HG02798 (cell line): ENCODE measurements around the gene NEK10.
"Not testable (repeated sequence)": the region's sequence is repeated elsewhere in the genome, so short reads cannot be mapped to it uniquely, and the experiment has no call there.

Experiments
- ATAC-seq: cut with Tn5 transposase; IDR thresholded peaks from one replicate; pipeline ENCODE4 v1.9.1; 2021; ENCODE audit warnings: mild to moderate bottlenecking; ENCODE audit not compliant: unreplicated experiment, poor library complexity

NEK10 gene

DNA sequence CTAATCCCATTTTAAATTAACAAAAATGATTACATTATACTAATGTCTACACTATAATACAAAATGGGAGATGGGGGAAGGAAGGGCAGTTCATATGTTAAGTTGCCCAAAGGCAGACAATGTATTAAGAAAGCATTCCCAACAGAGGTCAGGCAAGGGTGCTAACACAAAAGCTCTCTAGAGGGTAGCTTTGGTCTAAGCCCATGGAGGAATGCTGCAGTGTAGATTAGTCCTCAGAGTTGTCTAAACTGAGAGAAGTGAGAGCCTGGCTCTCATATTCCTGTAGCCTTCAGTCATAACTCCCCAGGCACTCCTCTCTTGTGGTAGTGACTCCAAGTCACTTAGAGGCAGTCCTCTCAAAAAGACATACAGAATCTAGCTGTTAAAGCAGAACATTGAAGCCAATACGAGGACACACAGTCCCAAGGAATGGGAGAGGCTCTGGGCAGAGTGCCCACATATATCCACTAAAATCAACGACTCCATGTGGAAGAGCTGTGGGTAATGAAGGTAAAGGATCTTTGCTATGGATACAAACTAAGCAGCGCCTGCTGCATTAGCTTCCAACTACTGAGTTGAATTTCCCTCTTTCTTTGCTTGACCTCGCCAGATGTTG, 14.5 kb downstream of the NEK10 start:
- no peak for ATAC-seq

DNA sequence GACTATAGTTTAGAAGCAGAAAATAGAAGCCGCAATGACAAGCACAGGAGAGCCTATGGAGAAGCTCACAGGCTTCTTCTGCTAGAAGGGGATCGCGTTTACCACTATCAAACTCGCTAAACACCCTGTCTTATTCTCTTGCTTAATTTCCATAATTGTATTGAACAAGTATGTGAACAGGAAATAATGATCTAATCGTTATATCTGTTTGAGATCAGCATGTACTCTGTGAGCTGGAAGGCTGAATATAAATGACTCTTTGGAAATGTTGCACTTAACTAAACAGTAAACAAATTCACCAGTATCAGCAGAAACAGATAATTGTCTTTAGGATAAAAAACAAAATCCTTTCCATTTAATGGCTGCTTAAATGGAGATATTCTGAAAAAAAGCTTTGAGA, 15.0 kb downstream of the NEK10 start:
- no peak for ATAC-seq

DNA sequence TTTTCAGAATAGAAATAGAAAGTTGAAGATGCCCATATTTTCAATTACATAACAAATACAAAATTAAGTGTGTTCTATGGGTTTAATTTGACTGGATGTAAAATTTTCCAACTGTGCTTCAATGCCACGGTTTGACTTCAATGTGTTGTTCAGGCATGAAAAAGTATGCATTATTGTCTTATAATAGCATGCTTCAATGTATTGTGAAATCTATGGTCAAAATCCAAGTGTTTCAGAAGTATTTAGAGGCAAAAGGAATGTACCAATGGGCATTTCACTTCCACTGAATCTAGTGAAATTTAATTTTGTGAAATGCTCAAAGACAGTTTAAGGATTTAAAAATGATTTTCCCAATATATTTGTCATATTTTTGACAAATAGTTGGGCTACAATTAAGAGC, 16.0 kb downstream of the NEK10 start:
- ATAC-seq, result no peak

DNA sequence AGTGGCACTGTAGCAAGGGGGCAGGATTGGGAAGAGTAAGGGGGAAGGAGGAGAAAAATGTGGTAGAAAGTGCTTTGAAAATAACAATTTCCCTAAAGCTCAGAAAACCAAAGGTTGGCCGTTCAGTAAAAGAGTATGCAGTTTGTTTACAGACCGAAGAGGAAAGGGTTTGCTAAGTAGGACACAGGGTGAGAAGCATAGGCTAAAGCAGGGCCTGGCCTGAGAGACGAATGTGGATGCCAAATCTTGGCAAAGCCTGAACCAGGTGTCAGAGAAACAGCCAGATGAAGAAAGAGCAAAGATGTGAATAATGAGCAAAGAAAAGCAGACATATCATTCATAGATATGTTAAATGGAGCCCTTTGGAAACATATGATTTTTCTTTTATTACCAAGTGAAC, 17.1 kb downstream of the NEK10 start:
- no peak for ATAC-seq

DNA sequence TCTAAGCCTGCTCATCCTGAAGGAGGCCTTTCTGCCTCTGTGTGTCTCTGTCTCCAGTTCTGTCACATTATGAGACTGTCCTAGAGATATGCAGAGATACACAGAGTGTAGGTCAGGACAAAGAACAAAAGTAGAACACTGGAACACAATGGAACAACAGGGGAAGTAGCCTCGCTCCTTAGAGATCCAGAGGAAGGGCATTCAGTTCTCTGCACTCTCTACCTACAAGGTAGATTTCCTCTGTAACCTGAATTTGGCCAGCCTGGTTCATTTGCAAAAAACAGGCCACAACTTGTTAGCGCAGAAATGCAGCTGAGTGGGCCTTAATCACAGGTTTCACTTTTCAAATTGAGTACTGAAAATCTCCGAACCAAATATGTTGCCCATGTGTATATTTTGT, 19.4 kb downstream of the NEK10 start:
- peak; percentile 95 for ATAC-seq

DNA sequence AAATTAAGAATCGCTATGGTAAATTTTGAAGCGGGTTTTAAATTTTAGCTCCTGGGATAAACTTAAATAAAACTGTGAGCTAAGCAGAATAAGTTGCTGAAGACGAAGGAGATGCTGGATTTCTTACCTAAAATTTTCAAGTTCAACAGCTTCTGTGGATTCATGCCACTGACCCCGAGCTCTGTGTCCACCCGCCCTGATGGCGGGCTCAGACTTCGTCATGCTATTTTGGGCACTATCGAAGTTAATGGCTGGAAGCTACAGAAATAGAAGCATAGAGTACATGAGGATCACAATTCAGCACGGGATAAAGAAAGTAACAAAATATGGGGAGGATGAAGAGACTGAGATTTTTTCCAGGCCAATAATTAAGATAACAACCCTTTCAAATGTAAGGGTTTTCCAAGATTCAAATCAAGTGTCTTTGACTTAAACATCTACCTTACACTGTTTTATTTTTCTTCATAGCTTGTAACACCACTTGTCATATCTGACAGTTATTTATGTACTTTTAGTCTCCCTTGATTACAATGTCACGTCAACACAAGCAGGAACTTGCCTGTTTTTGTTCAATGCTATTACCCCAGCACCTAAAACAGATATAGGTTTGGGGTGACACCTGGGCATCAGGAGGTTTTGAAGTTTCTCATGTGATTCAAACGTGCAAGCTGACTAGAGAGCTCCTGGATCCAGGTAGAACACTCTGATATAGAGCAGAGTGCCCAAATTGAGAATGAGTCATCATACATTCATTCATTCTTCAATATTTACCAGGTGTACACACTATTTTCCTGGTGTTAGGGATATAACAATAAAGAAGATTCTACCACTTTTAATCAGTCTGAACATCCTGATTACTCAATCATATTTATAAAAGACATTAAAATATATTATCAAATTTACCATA, 23.0 kb downstream of the NEK10 start:
- ATAC-seq, result no peak

DNA sequence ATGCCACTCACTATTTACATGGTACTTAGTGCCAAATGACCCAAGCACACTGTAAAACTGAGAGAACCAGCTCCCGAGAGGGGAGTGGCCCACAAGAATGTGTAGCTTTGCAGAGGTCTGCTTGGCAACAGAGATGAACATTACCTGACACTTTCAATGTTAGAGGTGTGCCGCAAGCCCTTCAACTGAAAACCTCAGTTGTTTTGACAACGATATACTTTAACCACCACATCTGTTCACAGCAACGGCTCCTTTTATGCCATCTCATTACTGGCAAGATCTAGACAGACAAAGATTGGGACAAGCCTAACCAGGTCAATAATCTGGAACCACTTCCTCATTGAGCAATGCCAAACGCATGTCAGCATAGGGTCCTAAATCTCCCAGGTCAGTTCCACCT, 23.7 kb downstream of the NEK10 start:
- ATAC-seq, result no peak

DNA sequence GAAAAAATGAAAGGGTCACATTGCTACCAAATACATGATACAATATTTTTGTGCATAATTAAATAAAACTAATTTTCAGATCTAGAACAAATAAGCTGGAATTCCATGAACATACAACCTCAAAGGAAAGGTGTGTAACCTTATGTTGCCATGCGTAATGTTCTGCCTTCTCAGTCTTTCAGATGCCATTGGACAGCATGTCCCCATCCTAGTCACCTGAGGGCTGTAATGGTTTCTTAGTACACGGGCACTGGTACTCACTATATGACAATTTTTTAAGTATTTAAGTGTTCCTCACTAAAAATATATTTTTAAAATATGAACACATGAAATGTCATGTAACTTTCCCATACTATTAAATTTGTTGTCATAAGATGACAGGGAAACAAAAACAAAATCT, 24.1 kb downstream of the NEK10 start:
- ATAC-seq, result no peak

DNA sequence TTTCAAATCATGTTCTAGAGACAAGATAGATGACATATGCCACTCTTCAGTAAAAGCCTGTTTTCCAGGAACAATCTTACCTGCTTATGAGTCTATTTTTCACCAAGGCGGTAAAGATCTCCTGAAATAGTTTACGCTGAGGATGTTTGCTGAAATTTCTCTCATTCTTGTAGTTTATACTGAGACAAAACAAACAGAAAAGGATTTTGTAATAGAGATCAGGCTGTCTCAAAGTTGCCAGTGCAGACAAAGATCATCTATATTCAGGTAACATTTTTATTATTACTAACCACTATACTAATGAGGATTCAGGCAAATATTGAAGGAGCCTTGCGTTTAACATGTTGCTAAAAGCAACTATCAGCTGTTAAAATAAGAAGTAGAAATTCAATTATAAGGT, 25.0 kb downstream of the NEK10 start:
- ATAC-seq, result no peak

DNA sequence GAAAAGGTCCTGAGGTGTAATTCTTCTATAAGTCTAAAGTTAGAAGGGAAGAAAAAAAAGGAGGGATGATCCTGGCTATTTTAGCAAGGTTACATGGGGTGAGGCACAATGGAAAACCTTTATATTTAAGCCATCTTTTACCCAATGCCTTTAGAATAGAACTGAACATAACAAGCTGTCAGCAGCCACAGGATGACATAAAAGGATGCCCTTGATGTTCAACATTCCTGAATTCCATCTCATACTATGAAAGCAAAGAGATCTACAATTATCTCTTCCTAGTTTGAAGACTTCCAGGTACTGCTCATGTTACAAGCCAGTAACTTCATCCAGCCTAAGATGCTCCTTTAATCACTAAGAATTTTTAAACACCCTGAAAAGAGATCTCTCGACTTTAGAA, 26.9 kb downstream of the NEK10 start:
- no peak for ATAC-seq

DNA sequence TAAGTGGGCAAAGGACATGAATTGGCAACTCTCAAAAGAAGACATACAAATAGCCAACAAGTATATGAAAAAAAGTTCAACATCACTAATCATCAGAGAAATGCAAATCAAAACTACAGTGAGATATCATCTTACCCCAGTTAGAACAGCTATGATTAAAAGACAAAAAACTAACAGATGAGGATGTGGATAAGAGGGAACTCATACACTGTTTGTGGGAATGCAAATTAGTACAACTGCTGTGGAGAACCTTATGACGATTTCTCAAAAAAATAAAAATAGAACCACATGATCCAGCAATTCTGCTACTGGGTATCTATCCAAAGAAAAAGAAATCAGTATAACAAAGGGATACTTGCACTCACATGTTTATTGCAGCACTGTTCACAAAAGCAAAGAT, 28.6 kb downstream of the NEK10 start:
- ATAC-seq, result peak; percentile 77

DNA sequence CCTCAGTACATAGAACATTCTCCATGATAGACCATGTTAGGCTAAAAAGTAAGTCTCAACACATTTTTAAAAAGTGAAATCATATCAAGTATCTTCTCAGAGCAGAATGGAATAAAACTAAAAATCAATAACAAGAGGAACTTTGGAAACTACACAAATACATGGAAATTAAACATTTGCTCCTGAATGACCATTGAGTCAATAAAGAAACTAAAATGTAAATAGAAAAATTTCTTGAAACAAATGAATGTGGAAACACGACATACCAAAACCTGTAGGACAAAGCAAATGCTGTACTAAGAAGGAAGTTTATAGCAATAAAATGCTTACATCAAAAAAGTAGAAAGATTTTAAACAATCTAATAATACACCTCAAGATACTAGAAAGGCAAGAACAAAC, 33.6 kb downstream of the NEK10 start:
- ATAC-seq, result no peak

DNA sequence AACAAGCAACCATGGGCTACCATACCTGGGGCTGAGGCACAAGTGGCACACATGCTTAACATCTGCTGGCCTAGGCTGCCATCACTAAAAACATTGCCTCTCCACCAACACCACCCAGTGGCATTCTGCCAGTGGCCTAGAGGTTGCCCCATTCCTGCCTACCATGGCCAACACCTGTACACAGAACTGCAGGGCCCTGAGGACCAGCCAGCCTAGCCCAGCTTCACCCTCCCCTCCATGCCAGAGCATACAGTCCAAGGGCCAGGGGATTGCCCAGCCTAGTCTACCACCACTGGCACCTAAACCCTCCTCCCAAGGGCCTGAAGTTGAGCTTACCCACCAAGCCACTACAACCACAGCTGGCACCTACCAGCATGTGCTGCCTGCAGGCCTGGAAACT, 35.3 kb downstream of the NEK10 start:
- ATAC-seq, result no peak

DNA sequence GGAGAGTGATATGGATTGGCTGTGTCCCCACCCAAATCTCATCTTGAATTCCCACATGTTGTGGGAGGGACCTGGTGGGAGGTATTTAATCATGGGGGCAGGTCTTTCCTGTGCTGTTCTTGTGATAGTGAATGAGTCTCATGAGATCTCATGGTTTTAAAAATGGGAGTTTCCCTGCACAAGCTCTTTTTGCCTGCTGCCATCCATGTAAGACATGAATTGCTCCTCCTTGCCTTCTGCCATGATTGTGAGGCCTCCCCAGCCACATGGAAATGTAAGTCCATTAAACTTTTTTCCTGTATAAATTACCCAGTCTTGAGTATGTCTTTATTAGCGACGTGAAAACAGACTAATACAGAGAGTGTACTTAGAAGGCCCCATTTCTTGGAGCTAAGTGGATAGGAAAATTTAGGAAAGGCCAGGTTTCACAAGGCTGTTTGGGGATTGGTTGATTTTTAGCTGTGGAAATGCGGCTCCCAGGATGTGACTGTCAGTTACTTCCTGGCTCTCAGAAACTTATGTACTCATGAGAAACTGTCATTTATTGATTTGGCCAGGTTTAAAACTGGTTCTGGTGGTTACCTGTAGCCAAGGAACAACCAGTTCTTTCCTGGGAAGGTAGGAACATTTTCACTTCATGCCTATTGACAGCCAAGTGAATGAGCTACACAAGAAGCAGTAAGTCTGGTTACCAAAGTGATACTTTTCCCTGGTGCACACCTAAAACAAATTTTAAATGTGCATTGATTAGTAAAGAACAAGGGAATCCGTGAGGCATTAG, 40.0 kb downstream of the NEK10 start:
- not testable (repeated sequence) for ATAC-seq

DNA sequence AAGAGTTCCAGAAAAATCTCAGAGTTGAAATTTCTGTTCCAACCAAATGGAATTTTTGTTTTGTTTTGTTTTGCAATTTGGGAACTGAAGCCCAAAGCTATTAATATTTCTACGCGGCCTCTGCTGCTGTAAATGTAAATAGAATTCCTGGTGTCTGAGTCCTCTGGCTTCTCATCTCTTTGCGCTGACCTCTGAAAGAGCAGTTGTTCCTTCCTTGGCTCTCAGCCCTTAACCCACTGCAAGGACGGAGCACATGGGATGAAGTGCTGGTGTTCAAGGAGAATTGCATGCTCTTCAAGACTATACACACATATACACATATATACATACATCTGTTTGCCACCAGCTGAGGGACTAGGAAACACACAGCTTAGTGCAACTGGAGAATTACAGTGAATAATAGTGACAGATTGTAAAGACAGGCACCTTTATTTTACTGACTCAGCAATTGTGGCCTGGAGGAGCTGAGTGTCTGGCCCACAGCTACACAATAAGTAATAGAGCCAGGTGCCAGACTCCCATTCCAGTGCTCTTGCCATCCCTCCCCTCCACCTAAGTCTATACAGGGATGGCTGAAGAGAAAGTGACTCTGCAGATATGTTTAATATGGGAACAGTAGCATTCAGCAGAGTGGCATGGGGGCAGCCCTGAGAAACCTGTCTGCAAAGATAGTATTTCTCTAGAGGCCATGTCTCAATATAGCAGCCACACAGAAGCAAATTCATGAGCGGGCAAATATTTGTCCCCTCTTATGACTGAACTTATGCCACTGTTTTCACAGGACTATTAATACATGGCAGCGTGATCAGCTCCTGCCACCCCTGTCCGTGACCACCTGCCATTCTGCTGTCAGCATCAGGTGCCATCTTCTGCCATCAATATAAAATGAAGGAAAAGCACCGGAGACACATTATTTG, 42.3 kb downstream of the NEK10 start:
- ATAC-seq, result no peak

DNA sequence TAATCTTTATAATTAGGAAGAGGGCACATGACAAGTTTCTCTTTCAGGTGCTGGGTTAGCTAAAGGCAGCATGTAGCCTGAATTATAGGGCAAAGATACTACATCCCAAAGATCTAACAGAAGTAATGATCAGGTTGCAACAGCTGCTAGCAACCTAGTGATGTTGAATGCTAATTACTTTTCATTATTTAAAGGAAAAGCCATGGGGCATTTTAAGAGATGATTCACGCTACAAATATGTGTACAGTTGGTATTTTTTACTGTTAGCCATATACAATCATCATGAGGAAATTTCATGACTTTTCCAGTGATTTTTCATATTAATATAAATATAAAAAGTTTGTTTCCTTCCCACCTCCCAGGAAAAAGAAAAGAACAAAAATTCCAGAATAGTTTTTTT, 43.0 kb downstream of the NEK10 start:
- ATAC-seq, result no peak

DNA sequence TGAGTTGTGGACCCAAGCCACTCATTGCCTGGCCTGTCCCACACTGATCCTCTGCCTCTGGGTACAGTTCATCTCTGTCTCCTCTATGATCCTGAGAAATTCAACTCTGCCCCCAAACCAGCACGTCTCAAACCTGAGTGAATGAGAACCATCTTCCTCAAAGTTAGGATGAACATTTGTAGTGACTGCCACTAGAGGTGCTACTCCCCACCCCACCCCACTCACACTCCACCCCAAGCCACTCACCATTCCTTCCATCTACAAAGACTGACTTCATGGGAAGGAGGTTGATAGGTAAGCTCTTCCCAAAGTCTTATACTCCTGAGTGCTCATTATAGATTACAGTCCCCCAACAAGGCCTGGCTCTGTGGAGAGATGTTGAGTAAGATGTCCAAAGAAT, 43.8 kb downstream of the NEK10 start:
- ATAC-seq, result no peak

DNA sequence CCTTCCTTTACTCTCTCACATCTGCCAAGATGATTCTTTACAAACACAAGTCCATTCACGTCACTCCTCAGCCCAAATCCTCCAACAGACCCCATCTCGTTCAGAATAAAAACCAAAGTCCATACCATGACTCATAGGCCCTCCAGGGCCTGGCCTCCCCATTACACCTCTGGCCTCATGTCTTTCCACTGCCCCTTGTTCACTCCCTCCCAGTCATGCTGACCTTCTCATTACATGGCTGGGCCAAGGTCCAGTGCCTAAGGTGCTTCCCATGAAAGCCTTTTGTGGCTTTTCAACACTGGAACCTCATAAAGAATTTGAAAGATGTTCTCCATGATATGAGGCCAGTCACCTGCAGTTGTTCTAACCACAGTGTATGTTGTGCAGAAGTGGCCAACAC, 44.5 kb downstream of the NEK10 start:
- ATAC-seq, result no peak

DNA sequence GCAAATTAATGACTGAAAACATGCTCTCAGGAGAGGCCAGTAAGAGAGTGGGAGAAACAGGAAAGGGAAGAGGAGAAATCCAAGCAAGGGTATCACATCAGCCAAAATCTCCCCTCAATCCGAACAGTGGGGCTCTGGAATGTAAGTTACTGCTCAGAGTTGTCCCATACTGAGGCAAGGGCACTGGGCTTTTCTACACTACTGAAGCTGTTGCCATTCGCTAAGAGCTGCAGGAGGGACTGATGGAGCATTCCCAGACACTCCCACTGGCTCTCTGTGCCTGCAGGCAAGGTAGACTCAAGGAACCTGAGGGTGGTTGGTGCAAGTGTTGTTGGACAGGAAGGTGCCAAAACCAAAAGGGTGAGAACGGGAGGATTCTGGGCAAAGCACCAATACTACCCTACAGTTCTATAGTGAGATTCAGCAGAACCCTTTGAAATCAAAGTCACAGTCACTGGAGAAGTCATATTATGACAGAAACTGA, 46.1 kb downstream of the NEK10 start:
- ATAC-seq, result no peak

DNA sequence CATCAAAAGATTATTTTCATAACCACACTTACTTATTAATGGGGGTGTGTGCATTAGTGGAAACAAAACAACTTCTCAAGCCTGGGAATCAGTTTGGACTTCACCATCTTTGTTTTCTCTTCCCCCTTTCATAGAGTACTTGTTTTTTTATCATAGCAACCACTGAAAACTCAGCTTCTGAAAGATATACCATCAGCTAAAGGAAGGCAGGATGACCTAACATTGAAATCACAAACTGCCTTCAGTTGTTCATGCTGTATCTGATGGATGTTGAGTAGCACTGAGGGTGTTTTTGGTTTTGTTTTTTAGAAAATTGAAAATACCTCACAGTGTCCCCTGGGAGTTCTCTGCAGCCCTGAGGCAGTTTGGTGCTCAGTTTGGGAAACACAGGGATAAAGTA, 46.5 kb downstream of the NEK10 start:
- ATAC-seq, result no peak
